ENCODE results near the gene DGKH. TPM values are rescaled to one million over a fixed set of nuclear protein-coding genes. Genes with fewer than 3 reads are reported as not detected.

DGKH gene
- total and polyA plus RNA-seq, 2 experiments from 2014 or later = 3.6 to 7.2 TPM

GRCh38 chr13:42174344-42175162 is 126.1 kb downstream of the DGKH start:
- peak; percentile 21 for DNase-seq (ENCODE audit: low spot score)
- Histone ChIP-seq H3K9me3 (ENCODE audit: low read depth) (no peaks in the 10 kb centered on the region), H3K9me2 (replicated peaks; ENCODE audit: insufficient read depth) (no peaks in the 10 kb centered on the region), H2AFZ (no peak overlapping the region), H3K4me1 (ENCODE audit: insufficient read depth) (no peaks in the 10 kb centered on the region), H3K4me2 (no peak overlapping the region), H3K36me3 (replicated peaks; ENCODE audit: insufficient read depth, low read depth) (no peaks in the 10 kb centered on the region), H4K20me1 (ENCODE audit: insufficient read depth, poor library complexity, severe bottlenecking) (no peaks in the 10 kb centered on the region), H3K27me3 (no peaks in the 10 kb centered on the region), H3K27ac (peak overlapping the region; percentile 57), H3K4me3 (no peak overlapping the region), H3K79me2 (no peaks in the 10 kb centered on the region)
- TF ChIP-seq EZH2 (IDR thresholded peaks at IDR 0.05; ENCODE audit: borderline replicate concordance) = no peak
- no peak for TF ChIP-seq CTCF (IDR thresholded peaks at IDR 0.05; ENCODE audit: poor library complexity)
- TF ChIP-seq EZH2phosphoT487 (IDR thresholded peaks at IDR 0.05; ENCODE audit: low read depth, severe bottlenecking, unreplicated experiment) = no peak
- WGBS (ENCODE audit: low lambda C conversion rate, missing lambda C conversion rate) = 41% methylated on average over 8 of the region's 8 CpGs

GRCh38 chr13:42176294-42176693 is 127.8 kb downstream of the DGKH start:
- H2AFZ ChIP-seq = no peak overlapping the region
- H3K9me2 ChIP-seq (replicated peaks; ENCODE audit: insufficient read depth) = no peaks in the 10 kb centered on the region
- no peaks in the 10 kb centered on the region for H3K79me2 ChIP-seq
- no peaks in the 10 kb centered on the region for H4K20me1 ChIP-seq (ENCODE audit: insufficient read depth, poor library complexity, severe bottlenecking)
- H3K9me3 ChIP-seq (ENCODE audit: low read depth) = no peaks in the 10 kb centered on the region
- no peaks in the 10 kb centered on the region for H3K27me3 ChIP-seq
- no peaks in the 10 kb centered on the region for H3K4me1 ChIP-seq (ENCODE audit: insufficient read depth)
- no peaks in the 10 kb centered on the region for H3K36me3 ChIP-seq (replicated peaks; ENCODE audit: insufficient read depth, low read depth)
- H3K4me2 ChIP-seq = no peak overlapping the region
- TF ChIP-seq EZH2 (IDR thresholded peaks at IDR 0.05; ENCODE audit: borderline replicate concordance) (no peak), CTCF (IDR thresholded peaks at IDR 0.05; ENCODE audit: poor library complexity) (no peak), EZH2phosphoT487 (IDR thresholded peaks at IDR 0.05; ENCODE audit: low read depth, severe bottlenecking, unreplicated experiment) (no peak)
- DNase-seq (ENCODE audit: low spot score) = no peak
- H3K27ac ChIP-seq = no peak overlapping the region
- H3K4me3 ChIP-seq = no peak overlapping the region

- Histone ChIP-seq H3K4me1 (ENCODE audit: insufficient read depth) (no peaks in the 10 kb centered on the region), H3K9me3 (ENCODE audit: low read depth) (no peaks in the 10 kb centered on the region), H3K9me2 (replicated peaks; ENCODE audit: insufficient read depth) (no peaks in the 10 kb centered on the region), H3K79me2 (no peaks in the 10 kb centered on the region), H3K4me3 (no peak overlapping the region), H3K27ac (no peak overlapping the region), H2AFZ (no peak overlapping the region), H4K20me1 (ENCODE audit: insufficient read depth, poor library complexity, severe bottlenecking) (no peaks in the 10 kb centered on the region), H3K4me2 (no peak overlapping the region), H3K27me3 (no peaks in the 10 kb centered on the region), H3K36me3 (replicated peaks; ENCODE audit: insufficient read depth, low read depth) (no peaks in the 10 kb centered on the region)
- no peak for TF ChIP-seq EZH2phosphoT487 (IDR thresholded peaks at IDR 0.05; ENCODE audit: low read depth, severe bottlenecking, unreplicated experiment)
- no peak for TF ChIP-seq EZH2 (IDR thresholded peaks at IDR 0.05; ENCODE audit: borderline replicate concordance)
- TF ChIP-seq CTCF (IDR thresholded peaks at IDR 0.05; ENCODE audit: poor library complexity) = no peak
- WGBS (ENCODE audit: low lambda C conversion rate, missing lambda C conversion rate) = 54% methylated on average over 1 of the region's 1 CpG
- DNase-seq (ENCODE audit: low spot score) = no peak
These were observed 128.7 kb downstream of the DGKH start for GRCh38 chr13:42177189-42177588.
